HEK293 (cell line): Measurements from ENCODE around the gene SETD5.

Experiments used
- TF ChIP-seq, protein P1 (sequence below): fragments of 450-650 bp; formaldehyde crosslinking; IDR thresholded peaks from 2 replicates; pipeline ENCODE4 v1.5.1; 2016; ENCODE audit warnings: missing biosample characterization, missing genetic modification characterization
- TF ChIP-seq, protein P2 (sequence below): fragments of 450-650 bp; formaldehyde crosslinking; IDR thresholded peaks from 2 replicates; pipeline ENCODE4 v1.5.1; 2016; ENCODE audit warnings: missing biosample characterization, missing genetic modification characterization

DNA sequence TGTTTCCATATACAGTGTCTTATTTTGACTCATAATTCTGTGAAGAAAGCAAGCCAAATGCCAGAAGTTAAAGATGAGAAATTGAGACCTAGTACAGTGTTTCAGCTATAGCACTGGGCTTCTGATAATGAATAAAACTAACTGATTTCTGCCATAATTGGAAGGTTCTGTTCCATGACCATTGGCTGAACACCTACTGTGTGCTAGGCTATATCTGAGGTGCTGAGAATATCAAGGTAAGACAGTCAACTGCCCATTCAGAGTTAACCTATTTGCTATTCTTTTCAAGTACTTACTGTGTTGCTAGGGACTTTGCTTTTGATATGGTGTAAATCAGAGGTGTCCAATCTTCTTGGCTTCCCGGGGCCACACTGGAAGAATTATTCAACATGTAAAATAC is 82.8 kb downstream of the SETD5 start:
- TF ChIP-seq, protein P1, sequence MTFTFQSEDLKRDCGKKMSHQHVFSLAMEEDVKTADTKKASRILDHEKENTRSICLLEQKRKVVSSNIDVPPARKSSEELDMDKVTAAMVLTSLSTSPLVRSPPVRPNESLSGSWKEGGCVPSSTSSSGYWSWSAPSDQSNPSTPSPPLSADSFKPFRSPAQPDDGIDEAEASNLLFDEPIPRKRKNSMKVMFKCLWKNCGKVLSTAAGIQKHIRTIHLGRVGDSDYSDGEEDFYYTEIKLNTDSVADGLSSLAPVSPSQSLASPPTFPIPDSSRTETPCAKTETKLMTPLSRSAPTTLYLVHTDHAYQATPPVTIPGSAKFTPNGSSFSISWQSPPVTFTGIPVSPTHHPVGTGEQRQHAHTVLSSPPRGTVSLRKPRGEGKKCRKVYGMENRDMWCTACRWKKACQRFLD (tag by site-specific recombination): no peak
- TF ChIP-seq, protein P2, sequence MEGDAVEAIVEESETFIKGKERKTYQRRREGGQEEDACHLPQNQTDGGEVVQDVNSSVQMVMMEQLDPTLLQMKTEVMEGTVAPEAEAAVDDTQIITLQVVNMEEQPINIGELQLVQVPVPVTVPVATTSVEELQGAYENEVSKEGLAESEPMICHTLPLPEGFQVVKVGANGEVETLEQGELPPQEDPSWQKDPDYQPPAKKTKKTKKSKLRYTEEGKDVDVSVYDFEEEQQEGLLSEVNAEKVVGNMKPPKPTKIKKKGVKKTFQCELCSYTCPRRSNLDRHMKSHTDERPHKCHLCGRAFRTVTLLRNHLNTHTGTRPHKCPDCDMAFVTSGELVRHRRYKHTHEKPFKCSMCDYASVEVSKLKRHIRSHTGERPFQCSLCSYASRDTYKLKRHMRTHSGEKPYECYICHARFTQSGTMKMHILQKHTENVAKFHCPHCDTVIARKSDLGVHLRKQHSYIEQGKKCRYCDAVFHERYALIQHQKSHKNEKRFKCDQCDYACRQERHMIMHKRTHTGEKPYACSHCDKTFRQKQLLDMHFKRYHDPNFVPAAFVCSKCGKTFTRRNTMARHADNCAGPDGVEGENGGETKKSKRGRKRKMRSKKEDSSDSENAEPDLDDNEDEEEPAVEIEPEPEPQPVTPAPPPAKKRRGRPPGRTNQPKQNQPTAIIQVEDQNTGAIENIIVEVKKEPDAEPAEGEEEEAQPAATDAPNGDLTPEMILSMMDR (tag by site-specific recombination): no peak
